ENCODE data around the gene TSLP.

The TSLP gene

GRCh38 chr5:111071413-111071812, at the start of gene TSLP:
Gene TSLP, plus strand, starts transcription at chr5:111071713. Its CDS starts 178 bp downstream, at chr5:111071891.
- no peak for DNase-seq
- intact Hi-C loops (cut with DNase I): no loop called here

DNA sequence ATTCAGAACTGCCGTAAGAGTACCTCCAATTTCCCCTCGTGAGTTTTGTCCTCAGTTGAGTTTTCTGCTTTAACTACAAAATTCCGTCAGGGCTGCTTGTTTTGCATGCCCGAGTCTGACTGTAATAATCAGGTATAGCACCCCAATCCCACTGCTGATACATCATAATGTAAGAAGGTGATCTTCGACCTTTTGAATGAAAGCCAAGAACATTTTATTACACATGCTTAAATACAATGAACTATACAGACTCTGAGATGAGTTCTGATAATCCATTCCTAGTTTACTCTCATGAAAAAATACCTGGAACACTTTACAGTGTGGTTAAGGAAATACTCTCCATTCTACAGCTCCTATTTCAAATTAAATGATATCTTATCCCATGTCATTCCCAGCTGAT, 49.2 kb upstream of the TSLP start:
- intact Hi-C loops (cut with DNase I): no loop called here
- DNase-seq: no peak

DNA sequence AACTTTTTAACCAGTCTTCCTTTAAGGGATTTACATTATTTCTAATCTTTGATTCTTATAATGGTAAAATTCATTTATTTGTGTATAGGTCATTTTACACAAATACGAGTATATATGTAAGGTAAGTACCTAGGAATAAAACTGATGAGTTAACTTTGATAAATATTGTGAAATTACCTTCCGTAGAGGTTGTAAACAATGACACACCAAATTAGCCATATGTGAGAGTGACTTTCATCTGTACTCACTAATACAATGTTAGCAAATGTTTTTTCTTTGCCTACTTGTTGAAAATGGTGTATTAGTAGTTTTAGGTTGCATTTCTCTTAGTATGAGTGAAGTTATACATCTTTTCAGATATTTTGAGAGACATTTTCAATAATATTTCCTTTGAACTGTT, 42.6 kb upstream of the TSLP start:
- intact Hi-C loops (cut with DNase I): no loop called here
- no peak for DNase-seq

DNA sequence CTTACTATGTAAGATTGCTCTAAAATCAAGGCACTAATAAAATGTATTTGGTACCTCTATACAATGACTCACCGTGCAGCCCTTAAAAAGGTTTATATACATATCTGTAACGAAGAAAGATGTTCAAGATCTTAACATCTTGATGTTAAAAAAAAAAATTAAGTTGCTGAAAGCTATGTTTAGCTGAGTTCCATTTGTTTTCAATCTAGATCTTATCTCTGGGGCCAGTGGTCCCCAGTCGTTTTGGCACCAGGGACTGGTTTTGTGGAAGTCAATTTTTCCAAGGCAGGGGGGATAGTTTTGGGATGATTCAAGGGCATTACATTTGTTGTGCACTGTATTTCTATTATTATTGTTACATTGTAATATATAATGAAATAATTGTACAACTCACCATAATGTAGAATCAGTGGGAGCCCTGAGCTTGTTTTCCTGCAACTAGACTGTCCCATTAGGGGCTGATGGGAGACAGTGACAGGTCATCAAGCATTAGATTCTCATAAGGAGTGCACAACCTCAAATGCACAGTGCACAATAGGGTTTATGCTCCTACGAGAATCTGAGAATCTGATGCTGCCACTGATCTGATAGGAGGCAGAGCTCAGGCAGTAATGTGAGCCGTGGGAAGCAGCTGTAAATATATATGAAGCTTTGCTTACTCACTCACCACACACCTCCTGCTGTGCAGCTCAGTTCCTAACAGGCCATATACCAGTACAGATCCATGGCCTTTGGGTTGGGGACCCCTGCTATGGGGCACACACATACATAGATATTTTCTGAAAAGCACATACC, 27.6 kb upstream of the TSLP start:
- intact Hi-C loops (cut with DNase I): no loop called here
- DNase-seq: no peak

DNA sequence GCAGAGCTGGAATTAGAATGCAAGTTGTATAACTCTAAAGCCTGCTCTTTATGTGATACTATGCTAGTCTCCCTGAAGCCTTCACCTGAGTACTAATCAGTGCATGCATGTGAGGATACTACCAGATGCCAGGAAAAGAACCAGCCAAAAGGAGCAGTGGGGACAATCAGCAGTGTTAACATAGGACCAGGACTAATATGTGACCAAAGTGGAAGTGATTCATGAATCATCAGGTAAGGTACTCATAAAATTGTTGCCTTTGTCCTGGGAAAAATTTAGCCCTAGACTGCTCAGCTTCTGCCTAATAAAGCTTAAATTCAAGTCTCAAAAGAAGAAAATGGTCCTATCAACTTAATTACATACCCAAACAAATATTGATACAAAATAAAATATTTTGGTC, 13.4 kb upstream of the TSLP start:
- intact Hi-C loops (cut with DNase I): no loop called here
- no peak for DNase-seq

- no peak for DNase-seq
- intact Hi-C loops (cut with DNase I): no loop called here
Measured at GRCh38 chr5:111060169-111060568, 11.3 kb upstream of the TSLP start.

- intact Hi-C loops (cut with DNase I): no loop called here
- no peak for DNase-seq
Measured at GRCh38 chr5:111061618-111062017, 9.9 kb upstream of the TSLP start.

- DNase-seq: peak in 15 of 42 donors; percentile 3 to 59 (median 17)
- intact Hi-C loops (cut with DNase I): no loop called here
Measured at GRCh38 chr5:111063709-111064322, 7.7 kb upstream of the TSLP start.

GRCh38 chr5:111066261-111066938, 5.1 kb upstream of the TSLP start:
- DNase-seq: no peak
- intact Hi-C loops (cut with DNase I): no loop called here

DNA sequence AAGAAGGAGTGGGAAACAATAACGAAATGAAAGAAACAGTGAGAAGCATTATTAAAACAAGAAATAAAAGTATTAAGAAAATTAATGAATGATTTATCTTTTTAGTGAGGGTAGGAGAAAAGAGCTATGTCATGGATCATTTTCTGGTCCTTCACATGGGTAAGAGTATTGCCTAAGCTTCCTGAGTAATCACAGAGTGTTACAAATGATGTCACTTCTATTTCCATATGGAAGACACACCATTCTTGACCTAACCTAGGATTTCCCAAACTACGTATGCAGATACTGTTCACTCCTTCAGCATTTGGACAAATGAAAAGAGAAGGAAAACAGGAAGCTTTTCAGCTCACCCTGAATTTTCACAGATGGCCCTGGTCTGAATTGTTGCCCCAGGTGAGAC, 3.3 kb upstream of the TSLP start:
- DNase-seq: no peak
- intact Hi-C loops (cut with DNase I): no loop called here

DNA sequence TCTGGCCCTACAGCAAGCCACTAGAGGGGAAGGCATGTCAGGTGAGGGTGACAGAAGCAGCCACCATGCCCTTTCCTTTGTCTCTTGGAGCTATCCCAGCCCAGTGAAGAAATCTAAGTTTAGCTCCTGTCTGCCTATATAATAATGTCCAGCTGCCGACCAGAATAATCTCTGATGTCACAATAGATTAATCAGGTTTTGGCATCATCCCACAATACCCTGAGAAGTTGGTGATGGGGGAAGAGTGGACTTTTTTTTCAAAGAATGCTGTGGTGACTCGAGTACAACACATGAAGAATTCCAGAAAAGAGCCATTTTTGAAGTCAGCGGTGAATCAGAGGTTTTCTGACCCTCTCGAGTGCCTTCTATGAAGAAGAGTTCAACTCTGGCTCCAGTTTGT, 1.7 kb upstream of the TSLP start:
- DNase-seq: no peak

GRCh38 chr5:111070272-111071134, 1.0 kb upstream of the TSLP start:
- peak in 22 of 42 donors; percentile 1 to 45 (median 19) for DNase-seq
- intact Hi-C loops (cut with DNase I): no loop called here

More for the DNA sequence above, 1.7 kb upstream of the TSLP start:
- intact Hi-C loops (cut with DNase I): no loop called here

GRCh38 chr5:111072949-111073682, 1.6 kb downstream of the TSLP start:
- peak in 39 of 42 donors; percentile 5 to 70 (median 36) for DNase-seq

GRCh38 chr5:111074244-111074643, 2.7 kb downstream of the TSLP start:
- no peak for DNase-seq
- intact Hi-C loops (cut with DNase I): no loop called here

More at GRCh38 chr5:111072949-111073682, 1.6 kb downstream of the TSLP start:
- intact Hi-C loops (cut with DNase I): no loop called here

- intact Hi-C loops (cut with DNase I): no loop called here
Measured at GRCh38 chr5:111075520-111075919, 4.0 kb downstream of the TSLP start.

DNA sequence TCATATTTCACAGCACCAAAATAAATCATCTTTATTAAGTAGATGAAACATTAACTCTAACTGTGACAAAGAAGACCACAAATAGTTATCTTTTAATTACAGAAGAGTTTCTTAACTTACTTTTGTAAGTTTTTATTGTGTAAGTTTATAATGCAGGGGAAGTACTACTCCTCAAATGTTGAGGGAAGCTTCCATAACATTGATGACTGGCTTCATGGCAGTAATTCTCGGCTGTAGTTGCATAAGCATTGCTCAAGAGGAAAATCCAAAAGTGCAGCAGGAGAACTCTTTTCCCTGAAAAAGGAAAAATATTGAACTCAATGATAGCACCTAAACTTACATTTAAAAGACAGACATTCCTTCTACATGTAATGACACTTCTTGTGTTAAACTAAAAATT, 4.6 kb downstream of the TSLP start:
- DNase-seq: no peak
- intact Hi-C loops (cut with DNase I): no loop called here

More at GRCh38 chr5:111075520-111075919, 4.0 kb downstream of the TSLP start:
- no peak for DNase-seq

- no peak for DNase-seq
- intact Hi-C loops (cut with DNase I): no loop called here
Measured at GRCh38 chr5:111077678-111078077, 6.2 kb downstream of the TSLP start.

DNA sequence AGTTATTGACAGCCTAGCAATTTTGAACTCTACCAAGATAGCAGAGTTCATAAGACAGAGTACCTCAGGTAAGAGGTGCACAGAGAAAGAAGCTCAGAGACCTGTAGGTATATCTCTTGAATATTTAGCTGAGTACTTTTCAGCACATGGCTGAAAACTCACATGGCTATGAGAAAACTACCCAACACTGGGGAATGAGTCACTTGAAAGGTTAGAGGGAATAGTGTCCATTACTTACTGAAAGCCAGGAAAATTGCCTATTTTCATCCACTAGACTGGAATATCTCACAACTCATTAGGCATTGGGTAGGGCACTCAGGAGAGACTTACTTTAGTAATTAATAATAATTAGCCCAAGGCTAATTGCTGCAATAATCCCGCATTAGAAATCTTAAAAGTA, 8.3 kb downstream of the TSLP start:
- intact Hi-C loops (cut with DNase I): no loop called here
- DNase-seq: no peak

- intact Hi-C loops (cut with DNase I): no loop called here
- no peak for DNase-seq
Measured at GRCh38 chr5:111083323-111083722, 11.8 kb downstream of the TSLP start.

Measured in head of caudate nucleus (tissue), 42 donors.